GM18907 (cell line): Measurements from ENCODE around the gene PDE8A.

ENCODE experiments used
- ATAC-seq: cut with Tn5 transposase; IDR thresholded peaks from one replicate; pipeline ENCODE4 v1.9.1; 2021; ENCODE audit warnings: mild to moderate bottlenecking, moderate library complexity; ENCODE audit not compliant: unreplicated experiment

The PDE8A gene

GRCh38 chr15:85118581-85118980, 136.9 kb downstream of the PDE8A start:
- ATAC-seq = no peak

DNA sequence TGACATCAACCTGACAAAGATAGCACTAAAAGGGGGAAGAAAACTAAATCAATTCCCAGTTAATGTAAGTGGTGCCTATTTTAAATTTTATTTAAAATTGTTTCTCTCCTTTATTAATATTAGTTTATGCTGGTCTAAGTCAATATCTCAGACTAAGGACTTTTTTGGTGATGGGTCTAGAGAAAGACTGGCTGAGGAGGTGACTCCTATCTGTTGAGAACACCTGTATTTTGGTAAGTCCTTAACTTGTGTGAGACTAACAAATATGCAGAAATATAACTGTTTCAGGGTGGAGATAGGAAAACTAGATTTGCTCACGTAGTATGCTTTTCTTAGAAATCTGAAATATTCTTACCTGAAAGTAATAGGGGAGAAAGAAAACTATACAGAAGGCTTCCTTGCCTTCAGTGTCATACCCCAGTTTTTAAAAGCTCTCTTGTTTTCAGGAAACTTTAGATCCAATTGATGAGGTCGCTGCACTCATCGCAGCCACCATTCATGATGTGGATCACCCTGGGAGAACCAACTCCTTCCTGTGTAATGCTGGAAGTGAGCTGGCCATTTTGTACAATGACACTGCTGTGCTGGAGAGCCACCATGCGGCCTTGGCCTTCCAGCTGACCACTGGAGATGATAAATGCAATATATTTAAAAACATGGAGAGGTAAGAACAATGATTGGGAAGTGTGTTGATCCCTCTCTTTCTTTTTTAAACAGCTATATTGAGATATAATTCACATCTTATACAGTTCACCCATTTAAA, 138.9 kb downstream of the PDE8A start:
- no peak for ATAC-seq

GRCh38 chr15:85124173-85124572, 142.5 kb downstream of the PDE8A start:
- no peak for ATAC-seq

DNA sequence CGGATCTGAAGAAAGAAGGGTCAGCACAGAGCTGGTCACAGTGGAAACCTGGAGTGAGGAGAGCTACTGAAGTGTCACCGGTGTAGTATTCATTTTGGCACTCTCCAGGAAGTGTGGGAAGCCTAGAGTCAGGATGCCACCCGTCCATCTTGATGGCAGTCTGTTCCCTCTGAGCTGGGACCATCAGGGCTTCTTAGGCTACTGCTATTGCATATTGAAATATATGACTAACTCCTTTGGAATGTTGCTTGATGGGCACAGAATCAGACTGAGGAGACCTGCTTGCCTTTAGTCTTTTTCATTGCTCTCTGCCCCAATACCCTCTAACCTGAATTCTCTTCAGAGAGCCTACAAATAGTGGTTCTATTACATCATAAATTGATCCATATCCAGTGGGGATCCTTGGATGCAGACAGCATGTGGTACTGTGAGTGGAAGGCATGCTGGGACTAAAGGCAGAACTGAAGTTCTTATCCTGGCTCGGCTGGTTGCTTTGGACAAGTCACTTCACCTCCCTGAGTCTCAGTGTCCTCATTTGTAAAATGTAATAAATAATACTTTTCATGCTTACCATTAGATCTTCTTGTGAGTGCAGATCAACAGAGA, 143.5 kb downstream of the PDE8A start:
- ATAC-seq = no peak

GRCh38 chr15:85128621-85129020, 147.0 kb downstream of the PDE8A start:
- ATAC-seq = no peak

DNA sequence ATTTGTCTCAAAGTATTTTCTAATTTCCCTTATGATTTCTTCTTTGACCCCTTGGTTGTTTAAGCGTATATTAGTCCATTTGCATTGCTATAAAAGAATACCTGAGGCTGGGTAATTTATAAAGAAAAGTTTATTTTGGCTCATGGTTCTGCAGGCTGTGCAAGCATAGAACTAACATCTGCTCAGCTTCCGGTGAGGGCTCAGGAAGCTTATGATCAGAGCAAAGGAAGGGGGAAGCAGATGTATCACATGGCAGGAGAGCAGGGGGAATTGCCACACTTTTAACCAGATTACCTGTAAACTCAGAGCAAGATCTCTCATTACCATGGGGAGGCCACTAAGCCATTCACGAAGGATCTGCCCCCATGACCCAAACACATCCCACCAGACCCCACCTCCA, 148.2 kb downstream of the PDE8A start:
- ATAC-seq = no peak

GRCh38 chr15:85131915-85132314, 150.3 kb downstream of the PDE8A start:
- ATAC-seq = no peak

- ATAC-seq = no peak
Measured at GRCh38 chr15:85133709-85134108, 152.1 kb downstream of the PDE8A start.

GRCh38 chr15:85137489-85138168, 156.0 kb downstream of the PDE8A start:
- ATAC-seq = no peak

GRCh38 chr15:85139391-85139790, 157.7 kb downstream of the PDE8A start:
- no peak for ATAC-seq

DNA sequence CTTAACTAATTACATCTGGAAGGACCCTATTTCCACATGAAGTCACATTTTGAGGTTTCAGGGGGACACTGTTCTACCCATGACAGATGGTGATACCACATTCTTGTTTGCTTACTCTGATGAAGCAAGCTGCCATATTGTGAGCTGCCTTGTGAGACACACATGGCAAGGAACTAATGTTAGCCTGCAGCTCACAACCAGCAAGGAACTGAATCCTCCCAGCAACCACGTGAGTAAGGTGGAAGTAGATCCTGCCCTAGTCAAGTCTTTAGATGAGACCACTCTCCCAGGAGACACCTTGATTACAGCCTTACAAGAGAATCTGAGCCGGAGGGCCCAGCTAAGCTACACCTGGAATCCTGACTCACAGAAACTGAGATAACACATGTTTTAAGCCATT, 160.1 kb downstream of the PDE8A start:
- no peak for ATAC-seq

DNA sequence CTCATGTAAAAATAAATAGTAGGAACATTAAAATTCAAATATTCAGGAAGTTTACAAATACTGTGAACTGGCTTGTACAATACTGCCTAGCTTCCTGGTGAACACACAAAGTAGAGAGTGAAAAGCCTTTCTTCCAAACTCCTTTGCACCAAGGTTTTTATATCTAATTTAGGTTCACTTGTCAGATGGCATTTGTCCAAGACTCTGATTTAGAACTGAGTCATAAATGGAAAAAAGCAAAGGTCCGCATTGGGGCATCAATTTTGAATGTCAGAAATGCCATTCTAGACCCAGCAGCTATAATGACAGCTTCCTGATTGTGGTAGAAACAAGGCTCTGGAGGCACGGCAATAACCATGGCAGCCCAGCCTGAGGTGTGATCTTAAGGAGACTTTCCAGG, 160.7 kb downstream of the PDE8A start:
- ATAC-seq = no peak

- no peak for ATAC-seq
Measured at GRCh38 chr15:85149465-85150129, 167.9 kb downstream of the PDE8A start.

DNA sequence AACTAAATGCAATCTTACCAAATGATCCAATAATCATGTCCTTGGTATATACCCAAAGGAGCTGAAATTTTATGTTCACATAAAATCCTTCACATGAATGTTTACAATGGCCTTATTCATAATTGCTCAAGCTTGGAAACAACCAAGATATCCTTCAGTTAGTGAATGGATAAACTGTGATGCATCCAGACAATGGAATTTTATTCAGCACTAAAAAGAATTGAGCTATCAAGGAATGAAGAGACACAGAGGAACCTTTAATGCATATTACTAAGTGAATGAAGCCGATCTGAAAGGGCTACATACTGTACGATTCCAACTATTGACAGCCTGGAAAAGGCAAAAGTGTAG, 168.4 kb downstream of the PDE8A start:
- no peak for ATAC-seq

DNA sequence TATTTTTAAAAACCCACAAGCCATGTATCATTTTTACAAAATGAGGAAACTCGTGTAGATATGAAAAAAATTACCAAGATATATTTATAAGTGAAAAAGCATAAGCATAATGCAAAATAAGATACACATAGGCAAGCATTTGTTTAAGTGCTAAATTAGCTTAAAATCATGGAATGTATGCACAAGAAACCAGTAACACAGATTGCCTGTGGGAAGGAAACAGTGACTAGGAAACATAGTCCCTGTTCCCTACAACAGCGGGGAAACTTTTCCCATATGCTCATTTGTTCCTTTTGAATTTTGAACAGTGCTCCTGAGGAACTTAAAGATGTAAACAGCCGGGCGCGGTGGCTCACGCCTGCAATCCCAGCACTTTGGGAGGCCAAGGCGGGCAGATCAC, 169.5 kb downstream of the PDE8A start:
- no peak for ATAC-seq

- no peak for ATAC-seq
Measured at GRCh38 chr15:85151861-85152260, 170.2 kb downstream of the PDE8A start.

- ATAC-seq = no peak
Measured at GRCh38 chr15:85154061-85154460, 172.4 kb downstream of the PDE8A start.

DNA sequence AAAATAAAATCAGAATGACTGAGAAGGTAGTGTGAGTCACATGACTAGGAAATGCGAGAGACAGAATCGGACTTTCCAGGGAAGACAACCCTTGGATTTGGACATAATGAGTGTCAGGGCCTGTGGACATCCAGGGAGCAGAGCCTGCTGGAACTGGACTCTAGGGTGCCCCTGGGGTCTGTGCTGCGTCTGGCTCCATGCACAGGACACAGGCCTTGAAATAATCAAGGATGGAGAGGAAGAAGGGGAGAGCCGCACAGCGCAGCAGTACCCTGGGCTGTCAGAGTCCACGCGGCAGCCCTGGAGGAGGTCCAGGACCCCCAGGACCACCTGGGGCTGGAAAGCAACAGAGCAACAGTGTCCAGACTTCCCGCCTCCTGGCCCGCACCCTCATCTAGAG, 173.7 kb downstream of the PDE8A start:
- no peak for ATAC-seq

DNA sequence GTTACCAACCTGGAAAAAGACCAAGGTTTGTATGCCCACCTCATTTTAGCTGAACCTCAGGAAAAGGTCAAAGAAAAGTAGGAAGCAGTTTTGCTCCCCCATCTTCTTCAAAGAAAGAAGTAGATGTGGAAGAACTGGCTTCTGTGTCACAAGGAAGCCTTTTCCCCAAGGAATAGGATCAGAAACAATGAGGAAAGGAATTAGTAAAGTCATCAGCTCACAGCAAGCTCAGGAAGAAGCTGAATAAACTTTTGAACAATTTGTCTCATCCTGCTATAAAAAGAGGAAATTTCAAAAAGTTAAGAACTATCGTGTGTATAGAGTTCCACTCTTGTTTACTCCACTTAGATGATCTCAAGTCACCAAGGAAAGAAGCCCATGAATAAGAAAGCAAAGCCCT, 174.2 kb downstream of the PDE8A start:
- no peak for ATAC-seq

DNA sequence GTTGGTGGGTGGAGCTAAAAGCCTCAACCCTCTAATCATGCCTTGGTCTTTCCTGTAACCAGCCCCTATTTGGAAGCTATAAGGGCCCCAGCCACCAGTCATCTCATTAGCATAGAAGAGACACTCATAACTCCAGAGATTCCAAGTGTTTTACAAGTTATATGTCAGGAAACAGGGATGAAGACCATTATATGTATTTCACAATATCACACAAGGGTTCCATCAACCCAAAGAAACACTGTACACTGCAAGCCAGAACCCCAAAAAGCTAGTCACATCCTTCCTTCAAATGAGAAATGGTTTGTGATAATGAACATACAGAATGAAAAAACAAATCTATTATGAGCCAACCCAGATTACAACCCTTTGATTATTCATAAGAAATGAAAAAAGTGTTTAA, 175.7 kb downstream of the PDE8A start:
- ATAC-seq = no peak

GRCh38 chr15:85162237-85162636, 180.6 kb downstream of the PDE8A start:
- no peak for ATAC-seq
